ENCODE results near the gene TOR1B. TPM values are rescaled to one million over a fixed set of nuclear protein-coding genes. Genes with fewer than 3 reads are reported as not detected.
"Not testable (repeated sequence)": the region's sequence is repeated elsewhere in the genome, so short reads cannot be mapped to it uniquely, and the experiment has no call there.

Gene TOR1B
- total RNA-seq, 4 donors from 2014 or later = 16.1 to 17.3 (median 17.0) TPM

- DNase-seq = no peak
- H3K4me1 ChIP-seq = peaks cover 22 to 30% (median 25%) of the 10 kb centered on the region in 3 donors
- H3K36me3 ChIP-seq = no peaks in the 10 kb centered on the region
- intact Hi-C loops (cut with DNase I) = no loop called here
- H3K9me3 ChIP-seq = no peaks in the 10 kb centered on the region
- peaks cover 0 to 5% (median 0%) of the 10 kb centered on the region in 4 donors for H3K27me3 ChIP-seq
- no peak overlapping the region for H3K4me3 ChIP-seq
- H3K27ac ChIP-seq = peak overlapping the region in 2 of 4 donors; percentile 9 to 16
- 43 to 67% methylated on average over 2 to 8 of the region's 10 CpGs for WGBS, 2 donors
- no peak for TF ChIP-seq POLR2A (IDR thresholded peaks at IDR 0.05)
- TF ChIP-seq CTCF (IDR thresholded peaks at IDR 0.05) = no peak
These were observed 29.5 kb upstream of the TOR1B start for GRCh38 chr9:129773262-129774048.

- WGBS, 2 donors = 59 to 77% methylated on average over 10 to 13 of the region's 20 CpGs
- H3K36me3 ChIP-seq = no peaks in the 10 kb centered on the region
- no peak for TF ChIP-seq CTCF (IDR thresholded peaks at IDR 0.05)
- no peak for TF ChIP-seq POLR2A (IDR thresholded peaks at IDR 0.05)
- intact Hi-C loops (cut with DNase I) = no loop called here
- H3K9me3 ChIP-seq = no peaks in the 10 kb centered on the region
- peaks cover 22 to 31% (median 25%) of the 10 kb centered on the region in 3 donors for H3K4me1 ChIP-seq
- H3K4me3 ChIP-seq = no peak overlapping the region
- peaks cover 0 to 5% (median 0%) of the 10 kb centered on the region in 4 donors for H3K27me3 ChIP-seq
- DNase-seq = no peak
- H3K27ac ChIP-seq = no peak overlapping the region
These were observed 28.1 kb upstream of the TOR1B start for GRCh38 chr9:129774791-129775447.

- intact Hi-C loops (cut with DNase I) = no loop called here
- H3K4me3 ChIP-seq = no peak overlapping the region
- WGBS, 2 donors = 20% methylated on average over 2 of the region's 2 CpGs; no CpG with 5 or more reads in 1 of the 2 donors
- H3K27ac ChIP-seq = no peak overlapping the region
- H3K27me3 ChIP-seq = peaks cover 0 to 5% (median 0%) of the 10 kb centered on the region in 4 donors
- TF ChIP-seq POLR2A (IDR thresholded peaks at IDR 0.05) (no peak), CTCF (IDR thresholded peaks at IDR 0.05) (no peak)
- no peak for DNase-seq
- peaks cover 22 to 31% (median 25%) of the 10 kb centered on the region in 3 donors for H3K4me1 ChIP-seq
- no peaks in the 10 kb centered on the region for H3K36me3 ChIP-seq
- no peaks in the 10 kb centered on the region for H3K9me3 ChIP-seq
These were observed 27.6 kb upstream of the TOR1B start for GRCh38 chr9:129775448-129775798.

GRCh38 chr9:129776096-129776495, 26.9 kb upstream of the TOR1B start:
- WGBS, 2 donors = 89 to 92% methylated on average over 4 of the region's 4 CpGs
- H3K36me3 ChIP-seq; H3K9me3 ChIP-seq; H3K4me3 ChIP-seq; H3K27me3 ChIP-seq; DNase-seq; intact Hi-C loops (cut with DNase I): not testable (repeated sequence)
- Histone ChIP-seq H3K27ac (peak overlapping the region in 2 of 4 donors; percentile 82 to 92), H3K4me1 (peaks cover 22 to 31% (median 25%) of the 10 kb centered on the region in 3 donors)

- no peak for DNase-seq
- intact Hi-C loops (cut with DNase I) = no loop called here
- peaks cover 22 to 31% (median 25%) of the 10 kb centered on the region in 3 donors for H3K4me1 ChIP-seq
- peaks cover 0 to 5% (median 0%) of the 10 kb centered on the region in 4 donors for H3K27me3 ChIP-seq
- no peaks in the 10 kb centered on the region for H3K36me3 ChIP-seq
- peak overlapping the region; percentile 59 to 92 (median 72) for H3K27ac ChIP-seq
- TF ChIP-seq POLR2A (IDR thresholded peaks at IDR 0.05) = no peak
- no peak for TF ChIP-seq CTCF (IDR thresholded peaks at IDR 0.05)
- no peaks in the 10 kb centered on the region for H3K9me3 ChIP-seq
- 81 to 84% methylated on average over 5 to 6 of the region's 8 CpGs for WGBS, 2 donors
- peak overlapping the region in 2 of 4 donors; percentile 9 to 40 for H3K4me3 ChIP-seq
These were observed 26.4 kb upstream of the TOR1B start for GRCh38 chr9:129776566-129776937.

All from esophagus squamous epithelium (tissue), 5 donors.